DOHH2 (cell line): Measurements from ENCODE around the gene PCDHGC4.
A peak's percentile ranks its signal among the peaks of the same experiment; 100 is the strongest.

Experiments used
- H3F3A ChIP-seq: fragments of 200-600 bp; sonication (generic), shearing (Covaris generic); 2 replicates; pipeline ENCODE4 v1.6.0; 2016; ENCODE audit warnings: antibody characterized with exemption, mild to moderate bottlenecking; ENCODE audit not compliant: control insufficient read depth, insufficient read depth
- H3K27ac ChIP-seq: fragments of 200-600 bp; sonication (generic); 2 replicates; pipeline ENCODE4 v1.5.1; 2014; ENCODE audit warnings: low read depth, mild to moderate bottlenecking, low read length, moderate library complexity
- H3K27me3 ChIP-seq: fragments of 200-600 bp; sonication (generic); 2 replicates; pipeline ENCODE4 v1.6.1; 2014; ENCODE audit warnings: mild to moderate bottlenecking, low read length, mixed read lengths; ENCODE audit not compliant: control insufficient read depth
- H3K36me3 ChIP-seq: fragments of 200-600 bp; sonication (generic); 2 replicates; pipeline ENCODE4 v1.6.1; 2014; ENCODE audit warnings: mild to moderate bottlenecking, low read length, moderate library complexity, mixed read lengths; ENCODE audit not compliant: control insufficient read depth
- H3K4me1 ChIP-seq: fragments of 200-600 bp; sonication (generic); 2 replicates; pipeline ENCODE4 v1.6.1; 2014; ENCODE audit warnings: mild to moderate bottlenecking, low read length, mixed read lengths; ENCODE audit not compliant: control insufficient read depth
- H3K4me2 ChIP-seq: fragments of 200-600 bp; sonication (generic); 2 replicates; pipeline ENCODE4 v1.6.0; 2014; ENCODE audit warnings: mild to moderate bottlenecking, low read length, moderate library complexity
- H3K4me3 ChIP-seq: fragments of 200-600 bp; sonication (generic); 2 replicates; pipeline ENCODE4 v1.5.1; 2014; ENCODE audit warnings: mild to moderate bottlenecking, low read length, mixed read lengths
- H3K79me2 ChIP-seq: fragments of 200-600 bp; sonication (generic); 2 replicates; pipeline ENCODE4 v1.6.1; 2014; ENCODE audit warnings: mild to moderate bottlenecking, low read length, mixed read lengths; ENCODE audit not compliant: control insufficient read depth
- H3K9me2 ChIP-seq: fragments of 200-600 bp; sonication (generic); replicated peaks from 2 replicates; pipeline ENCODE4 v1.6.1; 2014; ENCODE audit warnings: mild to moderate bottlenecking, low read length, mixed read lengths; ENCODE audit not compliant: control insufficient read depth
- H3K9me3 ChIP-seq: fragments of 200-600 bp; sonication (generic); 2 replicates; pipeline ENCODE4 v1.6.1; 2014; ENCODE audit warnings: antibody characterized with exemption, low read length, mixed read lengths; ENCODE audit not compliant: control insufficient read depth, insufficient read depth
- H4K20me1 ChIP-seq: fragments of 200-600 bp; sonication (generic); 2 replicates; pipeline ENCODE4 v1.6.0; 2014; ENCODE audit warnings: low read depth, mild to moderate bottlenecking, antibody characterized with exemption, low read length, moderate library complexity; ENCODE audit not compliant: control insufficient read depth, insufficient read depth
- CTCF ChIP-seq: fragments of 200-600 bp; sonication (generic); IDR thresholded peaks from one replicate; pipeline ENCODE4 v1.5.1; 2014; ENCODE audit warnings: antibody characterized with exemption, mild to moderate bottlenecking, low read depth, low read length; ENCODE audit not compliant: poor library complexity, severe bottlenecking
- EZH2phosphoT487 ChIP-seq: fragments of 200-600 bp; sonication (generic); IDR thresholded peaks from 2 replicates; pipeline ENCODE4 v1.6.1; 2017; ENCODE audit warnings: borderline replicate concordance, mild to moderate bottlenecking, antibody characterized with exemption, low read length, moderate library complexity, mixed read lengths

The PCDHGC4 gene

GRCh38 chr5:141501761-141502160 is 16.9 kb downstream of the PCDHGC4 start:
- Histone ChIP-seq H3K4me3 (no peak overlapping the region), H3K4me2 (no peak overlapping the region), H4K20me1 (no peaks in the 10 kb centered on the region), H3K27me3 (no peaks in the 10 kb centered on the region), H3K9me3 (no peaks in the 10 kb centered on the region), H3K9me2 (no peaks in the 10 kb centered on the region), H3K27ac (no peak overlapping the region), H3F3A (peaks cover 18% of the 10 kb centered on the region), H3K79me2 (peaks cover 33% of the 10 kb centered on the region), H3K4me1 (peaks cover 39% of the 10 kb centered on the region), H3K36me3 (peaks cover 68% of the 10 kb centered on the region)
- TF ChIP-seq CTCF (no peak), EZH2phosphoT487 (no peak)

- TF ChIP-seq EZH2phosphoT487 (no peak), CTCF (no peak)
- Histone ChIP-seq H3K4me1 (peaks cover 58% of the 10 kb centered on the region), H3K36me3 (peaks cover 67% of the 10 kb centered on the region), H4K20me1 (no peaks in the 10 kb centered on the region), H3K9me2 (no peaks in the 10 kb centered on the region), H3K79me2 (peaks cover 33% of the 10 kb centered on the region), H3K4me2 (peak overlapping the region; percentile 97), H3F3A (peaks cover 36% of the 10 kb centered on the region), H3K27ac (peak overlapping the region; percentile 100), H3K4me3 (peak overlapping the region; percentile 43), H3K27me3 (no peaks in the 10 kb centered on the region), H3K9me3 (no peaks in the 10 kb centered on the region)
These were observed 18.9 kb downstream of the PCDHGC4 start for GRCh38 chr5:141503681-141504080.

- H3K79me2 ChIP-seq: peaks cover 34% of the 10 kb centered on the region
- no peaks in the 10 kb centered on the region for H3K9me3 ChIP-seq
- H3K9me2 ChIP-seq: no peaks in the 10 kb centered on the region
- H3K4me1 ChIP-seq: peaks cover 63% of the 10 kb centered on the region
- peak overlapping the region; percentile 97 for H3K4me2 ChIP-seq
- no peaks in the 10 kb centered on the region for H3K27me3 ChIP-seq
- H4K20me1 ChIP-seq: no peaks in the 10 kb centered on the region
- H3K27ac ChIP-seq: peak overlapping the region; percentile 100
- peaks cover 39% of the 10 kb centered on the region for H3F3A ChIP-seq
- H3K36me3 ChIP-seq: peaks cover 66% of the 10 kb centered on the region
- peak overlapping the region; percentile 43 for H3K4me3 ChIP-seq
- TF ChIP-seq EZH2phosphoT487 (no peak), CTCF (no peak)
These were observed 19.4 kb downstream of the PCDHGC4 start for GRCh38 chr5:141504216-141504615.
